Ishikawa (cell line): Measurements from ENCODE around the gene PYM1.
A peak's percentile ranks its signal among the peaks of the same experiment; 100 is the strongest.

Experiments
- CEBPB ChIP-seq: IDR thresholded peaks from 2 replicates; pipeline ENCODE4 v1.6.1; 2012
- CREB1 ChIP-seq: IDR thresholded peaks from 2 replicates; pipeline ENCODE4 v1.6.1; 2012; ENCODE audit warnings: low read depth
- EGR1 ChIP-seq: IDR thresholded peaks from 2 replicates; pipeline ENCODE4 v1.6.1; 2012
- EP300 ChIP-seq: IDR thresholded peaks from 2 replicates; pipeline ENCODE4 v1.6.1; 2012; ENCODE audit warnings: borderline replicate concordance
- FOXM1 ChIP-seq: IDR thresholded peaks from 2 replicates; pipeline ENCODE4 v1.6.1; 2012; ENCODE audit warnings: low read depth, borderline replicate concordance
- NFIC ChIP-seq: IDR thresholded peaks from 2 replicates; pipeline ENCODE4 v1.6.1; 2012
- RAD21 ChIP-seq: IDR thresholded peaks from 2 replicates; pipeline ENCODE4 v1.6.1; 2012; ENCODE audit warnings: low read depth
- TAF1 ChIP-seq: IDR thresholded peaks from 2 replicates; pipeline ENCODE4 v1.6.1; 2012; ENCODE audit warnings: low read depth, mild to moderate bottlenecking
- TCF12 ChIP-seq: IDR thresholded peaks from 2 replicates; pipeline ENCODE4 v1.6.1; 2012; ENCODE audit warnings: low read depth
- TEAD4 ChIP-seq: IDR thresholded peaks from 2 replicates; pipeline ENCODE4 v1.6.1; 2012
- USF1 ChIP-seq: IDR thresholded peaks from 2 replicates; pipeline ENCODE4 v1.6.1; 2012
- YY1 ChIP-seq: IDR thresholded peaks from 2 replicates; pipeline ENCODE4 v1.6.1; 2012; ENCODE audit warnings: low read depth
- ZBTB7A ChIP-seq: IDR thresholded peaks from 2 replicates; pipeline ENCODE4 v1.6.1; 2012; ENCODE audit warnings: low read depth
- TF ChIP-seq, protein P1 (sequence below): IDR thresholded peaks from 2 replicates; pipeline ENCODE4 v1.6.1; 2012
- TF ChIP-seq, protein P2 (sequence below): IDR thresholded peaks from 2 replicates; pipeline ENCODE4 v1.6.1; 2012; ENCODE audit warnings: low read depth, mild to moderate bottlenecking

Gene PYM1

DNA sequence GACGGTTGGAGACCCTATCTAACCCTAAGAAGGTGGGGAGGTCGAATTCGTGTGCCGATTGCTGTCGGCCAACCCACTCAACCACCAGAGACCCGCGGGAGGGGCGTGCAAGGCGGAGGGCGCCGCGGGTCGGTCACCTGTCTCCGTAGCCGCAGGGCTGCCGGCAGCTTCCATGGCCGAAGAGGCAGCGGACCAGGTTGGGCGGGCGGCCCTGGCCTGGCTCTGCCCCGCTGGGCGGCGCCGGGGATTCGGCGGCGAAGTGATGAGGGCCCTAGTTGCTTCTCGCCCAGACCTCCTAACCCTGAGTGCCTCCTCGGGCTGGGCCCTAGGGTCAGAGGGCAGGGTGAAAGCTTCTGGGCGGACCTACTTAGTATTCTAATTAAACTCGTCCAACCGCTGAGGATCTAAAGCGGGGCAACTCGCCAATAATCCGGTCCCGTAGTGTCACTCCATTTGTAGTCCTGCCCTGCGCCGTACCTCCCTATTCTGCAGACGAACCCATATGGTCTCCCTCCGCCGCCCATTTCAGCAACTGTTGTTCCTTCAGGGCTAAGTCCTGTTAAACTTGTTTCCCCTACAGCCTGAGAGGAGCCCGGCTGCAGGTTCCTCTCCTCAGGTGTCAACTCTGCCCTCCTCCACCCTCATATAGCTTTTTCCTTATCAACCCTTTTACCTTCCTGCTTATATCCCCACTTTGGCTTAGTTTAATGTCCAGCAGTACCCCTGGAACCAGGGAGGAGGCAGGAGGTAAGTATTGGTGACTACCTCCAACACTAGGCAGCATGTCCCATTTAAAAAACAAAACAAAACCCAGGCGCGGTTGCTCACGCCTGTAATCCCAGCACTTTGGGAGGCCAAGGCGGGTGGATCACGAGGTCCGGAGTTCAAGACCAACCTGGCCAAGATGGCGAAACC, at the start of gene PYM1:
Gene PYM1 (minus strand): TSS at position 307 of the 915 bp plus-strand sequence. CDS start 133 bp downstream, at position 174.
- TF ChIP-seq YY1 (peak; percentile 8), CREB1 (no peak), FOXM1 (peak; percentile 47; the same call in 1 of the 2 replicates), TAF1 (peak; percentile 52; the same call in 1 of the 2 replicates), USF1 (peak; percentile 46), RAD21 (no peak), TEAD4 (0 out of 2 replicates have a peak, but pooled peaks have one; percentile 18), EGR1 (no peak), EP300 (no peak; the same call in none of the 2 replicates), CEBPB (no peak), NFIC (peak; percentile 83), ZBTB7A (no peak), TCF12 (0 out of 2 replicates have a peak, but pooled peaks have one; percentile 52)
- TF ChIP-seq, protein P1, sequence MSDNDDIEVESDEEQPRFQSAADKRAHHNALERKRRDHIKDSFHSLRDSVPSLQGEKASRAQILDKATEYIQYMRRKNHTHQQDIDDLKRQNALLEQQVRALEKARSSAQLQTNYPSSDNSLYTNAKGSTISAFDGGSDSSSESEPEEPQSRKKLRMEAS, result 0 out of 2 replicates have a peak, but pooled peaks have one; percentile 26
- TF ChIP-seq, protein P2, sequence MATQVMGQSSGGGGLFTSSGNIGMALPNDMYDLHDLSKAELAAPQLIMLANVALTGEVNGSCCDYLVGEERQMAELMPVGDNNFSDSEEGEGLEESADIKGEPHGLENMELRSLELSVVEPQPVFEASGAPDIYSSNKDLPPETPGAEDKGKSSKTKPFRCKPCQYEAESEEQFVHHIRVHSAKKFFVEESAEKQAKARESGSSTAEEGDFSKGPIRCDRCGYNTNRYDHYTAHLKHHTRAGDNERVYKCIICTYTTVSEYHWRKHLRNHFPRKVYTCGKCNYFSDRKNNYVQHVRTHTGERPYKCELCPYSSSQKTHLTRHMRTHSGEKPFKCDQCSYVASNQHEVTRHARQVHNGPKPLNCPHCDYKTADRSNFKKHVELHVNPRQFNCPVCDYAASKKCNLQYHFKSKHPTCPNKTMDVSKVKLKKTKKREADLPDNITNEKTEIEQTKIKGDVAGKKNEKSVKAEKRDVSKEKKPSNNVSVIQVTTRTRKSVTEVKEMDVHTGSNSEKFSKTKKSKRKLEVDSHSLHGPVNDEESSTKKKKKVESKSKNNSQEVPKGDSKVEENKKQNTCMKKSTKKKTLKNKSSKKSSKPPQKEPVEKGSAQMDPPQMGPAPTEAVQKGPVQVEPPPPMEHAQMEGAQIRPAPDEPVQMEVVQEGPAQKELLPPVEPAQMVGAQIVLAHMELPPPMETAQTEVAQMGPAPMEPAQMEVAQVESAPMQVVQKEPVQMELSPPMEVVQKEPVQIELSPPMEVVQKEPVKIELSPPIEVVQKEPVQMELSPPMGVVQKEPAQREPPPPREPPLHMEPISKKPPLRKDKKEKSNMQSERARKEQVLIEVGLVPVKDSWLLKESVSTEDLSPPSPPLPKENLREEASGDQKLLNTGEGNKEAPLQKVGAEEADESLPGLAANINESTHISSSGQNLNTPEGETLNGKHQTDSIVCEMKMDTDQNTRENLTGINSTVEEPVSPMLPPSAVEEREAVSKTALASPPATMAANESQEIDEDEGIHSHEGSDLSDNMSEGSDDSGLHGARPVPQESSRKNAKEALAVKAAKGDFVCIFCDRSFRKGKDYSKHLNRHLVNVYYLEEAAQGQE, result no peak

DNA sequence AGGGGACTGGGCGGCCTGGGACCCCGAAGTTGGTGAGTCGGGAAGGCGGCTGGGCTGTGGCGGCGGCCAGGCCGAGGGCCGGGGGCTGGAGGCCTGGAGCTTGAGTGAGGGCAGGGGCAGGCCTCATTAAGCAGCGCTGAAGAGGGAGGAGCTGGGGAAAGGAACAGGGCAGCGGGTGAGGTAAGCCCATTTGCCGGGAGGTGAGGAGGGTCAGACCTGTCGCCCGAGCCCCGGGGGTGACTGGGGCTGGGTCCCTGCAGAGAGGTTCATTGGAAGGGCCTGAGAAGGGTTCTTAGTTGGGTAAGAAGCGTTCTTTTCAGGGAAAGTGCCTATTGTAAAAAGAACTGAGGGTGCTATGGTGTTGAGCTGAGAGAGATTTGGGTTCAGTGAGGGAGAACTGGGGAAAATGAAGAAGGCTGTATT, 46.6 kb upstream of the PYM1 start:
- no peak for TF ChIP-seq RAD21
- TF ChIP-seq ZBTB7A, result peak; percentile 83
- TF ChIP-seq NFIC, result no peak
- no peak; the same call in 1 of the 2 replicates for TF ChIP-seq YY1
- TF ChIP-seq TAF1, result no peak
- TF ChIP-seq EGR1, result peak; percentile 35; the same call in 1 of the 2 replicates
- TF ChIP-seq, protein P1, result peak; percentile 45; the same call in 1 of the 2 replicates
- TF ChIP-seq USF1, result no peak
- no peak; the same call in 1 of the 2 replicates for TF ChIP-seq FOXM1
- TF ChIP-seq CEBPB, result no peak
- TF ChIP-seq CREB1, result no peak
- TF ChIP-seq EP300, result 0 out of 2 replicates have a peak, but pooled peaks have one; percentile 13
- TF ChIP-seq TEAD4, result no peak
- TF ChIP-seq TCF12, result no peak
- TF ChIP-seq, protein P2, result no peak

DNA sequence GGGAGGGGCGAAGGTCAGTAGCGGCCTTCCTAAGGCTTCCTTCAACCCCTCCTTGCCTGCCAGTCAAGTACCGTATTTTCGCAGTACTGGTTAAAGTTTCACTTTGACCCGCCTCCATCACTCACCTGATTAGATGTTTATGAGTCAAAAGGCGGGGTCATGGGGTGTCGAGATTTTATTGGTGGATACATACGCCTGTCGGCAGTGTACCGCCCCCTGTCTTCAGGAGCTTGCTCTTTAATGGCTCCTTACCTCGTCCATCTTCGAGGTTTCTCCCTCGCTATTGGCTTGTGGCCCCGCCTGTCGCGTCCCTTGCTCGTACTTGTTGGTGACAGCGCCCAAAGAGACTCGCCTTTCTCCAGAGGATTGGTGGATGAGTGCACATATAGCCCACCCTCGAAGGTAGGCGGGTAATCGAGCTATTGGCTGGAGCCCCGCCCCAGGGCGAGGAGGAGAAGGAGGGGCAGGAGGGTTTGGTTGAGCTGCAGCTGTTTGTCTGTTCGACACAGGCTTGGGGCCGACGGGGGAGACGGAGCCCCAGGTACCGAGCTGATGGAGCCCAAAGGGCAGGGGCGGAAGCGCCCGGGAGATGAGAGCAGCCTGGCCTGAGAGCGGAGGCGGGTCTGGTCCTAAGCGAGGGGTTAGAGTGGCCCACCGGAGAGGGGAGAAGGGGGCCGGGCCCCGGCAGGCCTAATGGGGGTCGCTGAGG, 46.1 kb upstream of the PYM1 start, which contains the start of gene RAB5B:
Gene RAB5B (plus strand): TSS at position 480 of the 709 bp plus-strand sequence. CDS start 12,883 bp downstream, outside the sequence.
- TF ChIP-seq, protein P2, result no peak
- TF ChIP-seq YY1 (peak; percentile 55), TCF12 (peak; percentile 50; the same call in 1 of the 2 replicates), USF1 (peak; percentile 73), TEAD4 (no peak), RAD21 (no peak), EP300 (0 out of 2 replicates have a peak, but pooled peaks have one; percentile 55), CREB1 (peak; percentile 83), TAF1 (peak; percentile 94), ZBTB7A (peak; percentile 97; the same call in 1 of the 2 replicates), FOXM1 (peak; percentile 8; the same call in 1 of the 2 replicates)
- TF ChIP-seq, protein P1, result peak; percentile 70
